OCI-LY7 (cell line): ENCODE data around the gene MAU2.

ENCODE experiments used
- CTCF ChIP-seq: fragments of 200-600 bp; sonication (generic); conservative IDR thresholded peaks from 2 replicates; pipeline ENCODE4 v1.5.1; 2014; ENCODE audit warnings: mild to moderate bottlenecking, antibody characterized with exemption, low read length, moderate library complexity, mixed read lengths
- EZH2phosphoT487 ChIP-seq: fragments of 200-600 bp; sonication (generic); IDR thresholded peaks from 2 replicates; pipeline ENCODE4 v1.6.1; 2018; ENCODE audit warnings: low read depth, borderline replicate concordance, mild to moderate bottlenecking, mixed run types, antibody characterized with exemption, low read length, moderate library complexity, mixed read lengths

- TF ChIP-seq CTCF (no peak), EZH2phosphoT487 (no peak)
Observed at GRCh38 chr19:19341026-19341425, 20.4 kb downstream of the MAU2 start.
